HG03520 (cell line): Measurements from ENCODE around the gene GPR25.
"Not testable (repeated sequence)": the region's sequence is repeated elsewhere in the genome, so short reads cannot be mapped to it uniquely, and the experiment has no call there.

Experiments
- ATAC-seq: cut with Tn5 transposase; IDR thresholded peaks from one replicate; pipeline ENCODE4 v1.9.1; 2021; ENCODE audit warnings: mild to moderate bottlenecking, moderate library complexity; ENCODE audit not compliant: unreplicated experiment

Gene GPR25

GRCh38 chr1:200909757-200910239 is 37.0 kb downstream of the GPR25 start:
- no peak for ATAC-seq

GRCh38 chr1:200911361-200911760 is 38.6 kb downstream of the GPR25 start:
- ATAC-seq = no peak

GRCh38 chr1:200911936-200912335 is 39.2 kb downstream of the GPR25 start:
- not testable (repeated sequence) for ATAC-seq

- ATAC-seq = no peak
Observed at GRCh38 chr1:200912737-200913407, 40.1 kb downstream of the GPR25 start.

GRCh38 chr1:200916152-200916551 is 43.4 kb downstream of the GPR25 start:
- ATAC-seq = no peak

GRCh38 chr1:200916681-200917080 is 43.9 kb downstream of the GPR25 start:
- no peak for ATAC-seq

- no peak for ATAC-seq
Observed at GRCh38 chr1:200917291-200917817, 44.6 kb downstream of the GPR25 start.

- no peak for ATAC-seq
Observed at GRCh38 chr1:200918006-200918405, 45.2 kb downstream of the GPR25 start.

- ATAC-seq = no peak
Observed at GRCh38 chr1:200919386-200919785, 46.6 kb downstream of the GPR25 start.

GRCh38 chr1:200921571-200922110 is 48.9 kb downstream of the GPR25 start:
- ATAC-seq = no peak

GRCh38 chr1:200922406-200922805 is 49.6 kb downstream of the GPR25 start:
- no peak for ATAC-seq

- ATAC-seq = no peak
Observed at GRCh38 chr1:200923601-200924000, 50.8 kb downstream of the GPR25 start.
